AG04450 (cell line): ENCODE data around the gene RNF19B. TPM values are rescaled to one million over a fixed set of nuclear protein-coding genes. Genes with fewer than 3 reads are reported as not detected.

Source experiments
- CTCF ChIA-PET: fragments of 300-600, 350-600 bp; formaldehyde crosslinking; extraction: SDS; loops from one replicate; lab custom pipeline; 2022; ENCODE audit warnings: antibody characterized with exemption, inconsistent platforms; lab: Charles Lee
- POLR2A ChIA-PET: fragments of 350-600 bp; formaldehyde crosslinking; extraction: SDS; loops from one replicate; lab custom pipeline; 2021; ENCODE audit warnings: antibody characterized with exemption, inconsistent platforms; lab: Yijun Ruan, JAX
- DNase-seq: peaks from one replicate; pipeline ENCODE4 v3.0.0-alpha.2; 2011; ENCODE audit warnings: low read depth, low spot score
- H3K27ac ChIP-seq: one replicate; pipeline ENCODE4 v1.5.1; 2012; ENCODE audit warnings: low read depth, low read length, control low read depth
- H3K27me3 ChIP-seq: one replicate; pipeline ENCODE4 v1.6.0; 2012; ENCODE audit warnings: low read length; ENCODE audit not compliant: control insufficient read depth, insufficient read depth
- H3K4me3 ChIP-seq: 2 replicates; pipeline ENCODE4 v1.5.1; 2011; ENCODE audit warnings: mild to moderate bottlenecking, low read depth, low read length, control low read depth
- H3K9me3 ChIP-seq: 2 replicates; pipeline ENCODE4 v1.5.1; 2012; ENCODE audit warnings: low read length; ENCODE audit not compliant: control insufficient read depth, insufficient read depth
- CTCF ChIP-seq: IDR thresholded peaks from 2 replicates; pipeline ENCODE4 v1.5.1; 2011; ENCODE audit warnings: low read depth, low read length, control low read depth, inconsistent platforms
- polyA plus RNA-seq: library from polyadenylated mRNA; depleted of rRNA; stranded (reverse); fragments of >200 nt; gene quantifications from 2 replicates; pipeline ENCODE4 v1.2.3, GENCODE V29; 2011

The RNF19B gene
- polyA plus RNA-seq, 1 experiment: 10.1 TPM

GRCh38 chr1:32958827-32959226 is 5.8 kb downstream of the RNF19B start:
- no peak for TF ChIP-seq CTCF
- DNase-seq: no peak
- Histone ChIP-seq H3K9me3 (no peaks in the 10 kb centered on the region), H3K27me3 (no peaks in the 10 kb centered on the region), H3K4me3 (no peak overlapping the region), H3K27ac (no peak overlapping the region)
- ChIA-PET POLR2A (no interaction called here), CTCF (interaction anchor here (1.3 to 1.4 kb wide), 2 partner anchors 25 to 26 kb away, joined by 3 to 4 read pairs; no protein-coding TSS in a partner anchor)

DNA sequence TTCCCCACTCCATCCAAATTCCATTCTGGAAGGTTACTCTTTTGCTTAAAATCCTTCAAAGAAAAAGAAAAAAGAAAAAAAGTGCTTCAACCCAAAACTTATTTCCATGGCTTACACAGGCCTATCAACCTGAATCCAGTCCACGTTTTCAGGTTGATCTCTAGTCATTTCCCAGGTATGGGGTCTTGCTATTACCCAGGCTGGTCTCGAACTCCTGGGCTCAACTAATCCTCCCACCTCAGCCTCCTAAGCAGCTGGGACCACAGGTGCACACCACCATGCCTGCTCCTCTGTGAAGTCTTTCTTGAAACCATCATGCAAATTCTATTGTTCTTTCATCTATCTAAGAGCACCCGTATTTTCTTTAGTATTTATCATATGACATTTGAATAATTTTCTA is 7.6 kb downstream of the RNF19B start:
- no peak for TF ChIP-seq CTCF
- ChIA-PET POLR2A (no interaction called here), CTCF (interaction anchor here (0.6 kb wide), 1 partner anchor 559 kb away, joined by 3 read pairs; no protein-coding TSS in a partner anchor)
- Histone ChIP-seq H3K27ac (no peak overlapping the region), H3K9me3 (no peaks in the 10 kb centered on the region), H3K27me3 (no peaks in the 10 kb centered on the region), H3K4me3 (no peak overlapping the region)
- no peak for DNase-seq

DNA sequence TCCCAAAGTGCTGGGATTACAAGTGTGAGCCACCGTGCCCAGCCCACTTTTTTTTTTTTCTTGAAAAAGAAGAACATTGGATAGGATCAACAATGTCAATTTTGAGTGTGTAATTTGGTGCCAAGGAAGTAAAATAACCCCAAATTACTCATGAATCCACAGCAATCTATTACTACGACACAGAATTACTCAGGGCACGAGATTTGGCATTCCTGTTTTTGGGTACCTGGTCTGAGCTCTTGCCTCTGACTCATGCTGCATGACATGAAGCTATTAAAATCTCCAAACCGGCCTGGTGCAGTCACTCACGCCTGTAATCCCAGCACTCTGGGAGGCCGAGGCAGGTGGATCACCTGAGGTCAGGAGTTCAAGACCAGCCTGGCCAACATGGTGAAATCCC is 10.4 kb downstream of the RNF19B start:
- Histone ChIP-seq H3K4me3 (no peak overlapping the region), H3K9me3 (no peaks in the 10 kb centered on the region; the same call in 1 of the 2 replicates), H3K27ac (no peak overlapping the region), H3K27me3 (no peaks in the 10 kb centered on the region)
- DNase-seq: no peak
- ChIA-PET CTCF (interaction anchor here (0.7 to 1.3 kb wide), 6 partner anchors 21 to 173 kb away, joined by 3 to 4 read pairs (median 3); no protein-coding TSS in a partner anchor), POLR2A (interaction anchor here (0.7 to 1.4 kb wide), 2 partner anchors 10 to 143 kb away, joined by 4 to 5 read pairs; partner anchors contain the start of gene RNF19B)
- TF ChIP-seq CTCF: no peak

GRCh38 chr1:32953495-32953894 is 11.1 kb downstream of the RNF19B start:
- H3K9me3 ChIP-seq: no peaks in the 10 kb centered on the region; the same call in 1 of the 2 replicates
- 0 out of 2 replicates have a peak, but pooled peaks have one; percentile 2 for TF ChIP-seq CTCF
- H3K27ac ChIP-seq: no peak overlapping the region
- H3K27me3 ChIP-seq: no peaks in the 10 kb centered on the region
- no peak for DNase-seq
- no peak overlapping the region for H3K4me3 ChIP-seq
- ChIA-PET POLR2A (interaction anchor here (1.3 to 1.5 kb wide), 2 partner anchors 10 to 11 kb away, joined by 5 to 9 read pairs; partner anchors contain the start of gene RNF19B), CTCF (interaction anchor here (0.7 to 1.3 kb wide), 6 partner anchors 20 to 847 kb away, joined by 3 to 8 read pairs (median 3); no protein-coding TSS in a partner anchor)

- DNase-seq: no peak
- no peak overlapping the region for H3K27ac ChIP-seq
- ChIA-PET CTCF (interaction anchor here (2.0 kb wide), 1 partner anchor 16 kb away, joined by 10 read pairs; no protein-coding TSS in a partner anchor), POLR2A (no interaction called here)
- no peak overlapping the region for H3K4me3 ChIP-seq
- no peaks in the 10 kb centered on the region; the same call in 1 of the 2 replicates for H3K9me3 ChIP-seq
- TF ChIP-seq CTCF: no peak
- no peaks in the 10 kb centered on the region for H3K27me3 ChIP-seq
Measured at GRCh38 chr1:32949519-32949918, 15.1 kb downstream of the RNF19B start.
